PC-3 (cell line): ENCODE measurements around the gene WWC1. TPM values are rescaled to one million over a fixed set of nuclear protein-coding genes. Genes with fewer than 3 reads are reported as not detected.

Experiments used
- ATAC-seq: fragments of 200-7000 bp; cut with Tn5 transposase; 2 replicates; pipeline ENCODE4 v1.9.1; 2020; ENCODE audit warnings: mild to moderate bottlenecking, moderate library complexity
- Bru-seq: library from RNA; stranded (reverse); fragments of 400-500 nt; gene quantifications from one replicate; lab custom pipeline; 2021; lab: Mats Ljungman, UMichigan
- BruChase-seq, 2 experiments: library from RNA; stranded (reverse); fragments of 400-500 nt; gene quantifications; one replicate each; lab custom pipeline; 2021; lab: Mats Ljungman, UMichigan
- BruUV-seq: library from RNA; stranded (reverse); fragments of 400-500 nt; replicated peaks from 2 replicates; lab custom pipeline; 2021; lab: Mats Ljungman, UMichigan
- CTCF ChIA-PET: fragments of 300-600 bp; sonication (Branson Sonifier 250); formaldehyde crosslinking; loops from one replicate; lab custom pipeline; 2022; ENCODE audit warnings: antibody characterized with exemption; lab: Charles Lee
- POLR2A ChIA-PET: fragments of 300-600 bp; sonication (Branson Sonifier 250); formaldehyde crosslinking; loops from one replicate; lab custom pipeline; 2022; ENCODE audit warnings: antibody characterized with exemption; ENCODE audit not compliant: unreplicated experiment; lab: Charles Lee
- DNase-seq: peaks from one replicate; pipeline ENCODE4 v3.0.0-alpha.2; 2015
- H2AFZ ChIP-seq: fragments of 300-600 bp; sonication (generic); 2 replicates; pipeline ENCODE4 v1.6.0; 2016; ENCODE audit warnings: antibody characterized with exemption, low read length
- H3F3A ChIP-seq: fragments of 300-600 bp; sonication (generic); one replicate; pipeline ENCODE4 v1.6.0; 2017; ENCODE audit warnings: antibody characterized with exemption, low read length, control low read depth, mild to moderate bottlenecking; ENCODE audit not compliant: unreplicated experiment
- H3K27ac ChIP-seq: fragments of 300-600 bp; sonication (generic); 2 replicates; pipeline ENCODE4 v1.5.1; 2016; ENCODE audit warnings: mild to moderate bottlenecking, low read length
- H3K27me3 ChIP-seq: fragments of 300-600 bp; sonication (generic); 2 replicates; pipeline ENCODE4 v1.6.1; 2016; ENCODE audit warnings: low read length, mixed read lengths
- H3K36me3 ChIP-seq: fragments of 300-600 bp; sonication (generic); 2 replicates; pipeline ENCODE4 v1.6.1; 2016; ENCODE audit warnings: low read depth, mixed run types, low read length, mixed read lengths
- H3K4me1 ChIP-seq: fragments of 300-600 bp; sonication (generic); 2 replicates; pipeline ENCODE4 v1.5.1; 2016; ENCODE audit warnings: low read length; ENCODE audit not compliant: insufficient read depth
- H3K4me2 ChIP-seq: fragments of 300-600 bp; sonication (generic); 2 replicates; pipeline ENCODE4 v1.6.0; 2016; ENCODE audit warnings: low read length
- H3K4me3 ChIP-seq: fragments of 300-600 bp; sonication (generic); 2 replicates; pipeline ENCODE4 v1.5.1; 2016; ENCODE audit warnings: mild to moderate bottlenecking, low read length, mixed read lengths
- H3K79me2 ChIP-seq: fragments of 300-600 bp; sonication (generic); 2 replicates; pipeline ENCODE4 v1.6.1; 2017; ENCODE audit warnings: low read length, mixed read lengths
- H3K9ac ChIP-seq: fragments of 300-600 bp; sonication (generic); 2 replicates; pipeline ENCODE4 v1.6.0; 2016; ENCODE audit warnings: mild to moderate bottlenecking, low read length
- H3K9me2 ChIP-seq: fragments of 300-600 bp; sonication (generic); replicated peaks from 2 replicates; pipeline ENCODE4 v1.6.1; 2016; ENCODE audit warnings: mixed run types, low read length, mixed read lengths
- H3K9me3 ChIP-seq: fragments of 300-600 bp; sonication (generic); 2 replicates; pipeline ENCODE4 v1.6.1; 2016; ENCODE audit warnings: low read length, mixed read lengths
- H4K20me1 ChIP-seq: fragments of 300-600 bp; sonication (generic); 2 replicates; pipeline ENCODE4 v1.6.1; 2016; ENCODE audit warnings: low read length, mixed read lengths
- EZH2 ChIP-seq: fragments of 300-600 bp; sonication (generic); IDR thresholded peaks from one replicate; pipeline ENCODE4 v1.6.1; 2017; ENCODE audit warnings: antibody characterized with exemption, mild to moderate bottlenecking, low read length; ENCODE audit not compliant: unreplicated experiment
- EZH2phosphoT487 ChIP-seq: fragments of 300-600 bp; sonication (generic); IDR thresholded peaks from 2 replicates; pipeline ENCODE4 v1.6.1; 2018; ENCODE audit warnings: mild to moderate bottlenecking, antibody characterized with exemption, low read length, borderline replicate concordance
- intact Hi-C: fragments of 100-400 bp; cut with micrococcal nuclease; formaldehyde crosslinking; loops from 2 replicates; pipeline ENCODE4 v1.9.0; 2023
- long read RNA-seq: library from polyadenylated mRNA; unstranded; transcript quantifications from one replicate; pipeline ENCODE4 v2.0.0, GENCODE V29; 2021; ENCODE audit not compliant: unreplicated experiment
- total RNA-seq: library from RNA; depleted of rRNA; stranded (reverse); fragments of >200 nt; gene quantifications from 2 replicates; pipeline ENCODE4 v1.2.3, GENCODE V29; 2014; rRNA removed
- TF ChIP-seq, protein P1 (sequence below): fragments of 300-600 bp; sonication (generic); conservative IDR thresholded peaks from 2 replicates; pipeline ENCODE4 v1.5.1; 2017; ENCODE audit warnings: antibody characterized with exemption, low read depth, mild to moderate bottlenecking, low read length

Gene WWC1
- 31.8 and 44.2 TPM in 2 replicates for total RNA-seq
- Bru-seq, nascent RNA, result percentile 73 among the genes with signal in this experiment
- percentile 67 among the genes with signal in this experiment for BruChase-seq, experiment 1, labeled RNA remaining after a 6-hour chase
- percentile 58 among the genes with signal in this experiment for BruChase-seq, experiment 2, labeled RNA remaining after a 2-hour chase
- long read RNA-seq, full-length matches to known transcripts, result 16 of 58 reads
- long read RNA-seq, partial matches to known transcripts, result 17 of 58 reads
- long read RNA-seq, other reads (novel, unspliced or antisense), result 25 of 58 reads

DNA sequence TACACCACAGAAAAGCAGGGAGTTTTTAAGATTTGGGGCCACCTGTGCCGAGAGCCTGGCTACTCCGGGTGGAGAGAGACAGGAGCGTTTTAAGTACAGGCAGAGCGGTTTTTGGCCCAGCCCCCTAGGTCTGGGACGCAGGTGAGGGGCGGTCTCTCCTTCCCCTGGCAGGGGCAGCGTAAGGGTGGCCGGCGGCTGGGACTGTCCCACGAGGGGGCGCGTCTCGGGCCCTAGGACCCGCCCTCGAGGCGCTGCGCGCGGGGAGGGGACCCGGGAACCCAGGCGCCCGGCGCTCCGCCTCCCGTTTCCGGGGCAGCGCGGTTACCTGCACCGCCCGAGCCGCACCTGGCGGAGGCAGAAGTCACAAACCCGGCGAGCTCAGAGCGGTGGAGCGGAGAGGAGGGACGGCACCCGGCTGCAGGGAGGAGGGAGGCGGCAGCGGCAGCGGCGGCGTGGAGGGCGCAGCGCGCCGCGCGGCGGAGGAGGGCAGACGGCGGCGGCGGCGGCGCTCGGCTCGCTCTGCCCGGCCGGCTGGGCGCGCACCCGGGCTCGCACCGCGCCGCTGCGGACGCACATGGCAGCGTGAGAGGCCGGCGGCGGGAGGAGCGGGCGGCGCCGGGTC, at the start of gene WWC1:
Gene WWC1 (plus strand): TSS at position 304 of the 622 bp plus-strand sequence. CDS start 508 bp downstream, outside the sequence.
- H3K27me3 ChIP-seq, result no peaks in the 10 kb centered on the region
- intact Hi-C loops, result loop anchor here (5.0 kb wide), 2 partner anchors 56 to 121 kb away; no protein-coding TSS in a partner anchor
- peaks cover under 1% of the 10 kb centered on the region; the same call in 1 of the 2 replicates for H3K36me3 ChIP-seq
- peaks cover 53% of the 10 kb centered on the region for H3K79me2 ChIP-seq
- BruUV-seq, result no TSS peak
- H4K20me1 ChIP-seq, result peaks cover 29% of the 10 kb centered on the region
- peak; percentile 68 for ATAC-seq
- peak within 1 kb of the TSS; percentile 98 for H3K4me2 ChIP-seq
- peak within 1 kb of the TSS; percentile 64 for H3K9ac ChIP-seq
- DNase-seq, result peak; percentile 91
- peaks cover 63% of the 10 kb centered on the region for H3K4me1 ChIP-seq
- TF ChIP-seq EZH2phosphoT487, result no peak
- TF ChIP-seq, protein P1, sequence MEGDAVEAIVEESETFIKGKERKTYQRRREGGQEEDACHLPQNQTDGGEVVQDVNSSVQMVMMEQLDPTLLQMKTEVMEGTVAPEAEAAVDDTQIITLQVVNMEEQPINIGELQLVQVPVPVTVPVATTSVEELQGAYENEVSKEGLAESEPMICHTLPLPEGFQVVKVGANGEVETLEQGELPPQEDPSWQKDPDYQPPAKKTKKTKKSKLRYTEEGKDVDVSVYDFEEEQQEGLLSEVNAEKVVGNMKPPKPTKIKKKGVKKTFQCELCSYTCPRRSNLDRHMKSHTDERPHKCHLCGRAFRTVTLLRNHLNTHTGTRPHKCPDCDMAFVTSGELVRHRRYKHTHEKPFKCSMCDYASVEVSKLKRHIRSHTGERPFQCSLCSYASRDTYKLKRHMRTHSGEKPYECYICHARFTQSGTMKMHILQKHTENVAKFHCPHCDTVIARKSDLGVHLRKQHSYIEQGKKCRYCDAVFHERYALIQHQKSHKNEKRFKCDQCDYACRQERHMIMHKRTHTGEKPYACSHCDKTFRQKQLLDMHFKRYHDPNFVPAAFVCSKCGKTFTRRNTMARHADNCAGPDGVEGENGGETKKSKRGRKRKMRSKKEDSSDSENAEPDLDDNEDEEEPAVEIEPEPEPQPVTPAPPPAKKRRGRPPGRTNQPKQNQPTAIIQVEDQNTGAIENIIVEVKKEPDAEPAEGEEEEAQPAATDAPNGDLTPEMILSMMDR, result 0 out of 2 replicates have a peak, but pooled peaks have one; percentile 25
- H3F3A ChIP-seq, result no peaks in the 10 kb centered on the region
- no peaks in the 10 kb centered on the region for H3K9me2 ChIP-seq
- CTCF ChIA-PET, result no interaction called here
- H3K9me3 ChIP-seq, result no peaks in the 10 kb centered on the region
- peak within 1 kb of the TSS; percentile 85 for H3K4me3 ChIP-seq
- H3K27ac ChIP-seq, result 0 out of 2 replicates have a peak within 1 kb of the TSS, but pooled peaks have one; percentile 8
- H2AFZ ChIP-seq, result peak within 1 kb of the TSS; percentile 77
- POLR2A ChIA-PET, result interaction anchor here (1.4 kb wide), 1 partner anchor 34 kb away, joined by 8 read pairs; no protein-coding TSS in a partner anchor

DNA sequence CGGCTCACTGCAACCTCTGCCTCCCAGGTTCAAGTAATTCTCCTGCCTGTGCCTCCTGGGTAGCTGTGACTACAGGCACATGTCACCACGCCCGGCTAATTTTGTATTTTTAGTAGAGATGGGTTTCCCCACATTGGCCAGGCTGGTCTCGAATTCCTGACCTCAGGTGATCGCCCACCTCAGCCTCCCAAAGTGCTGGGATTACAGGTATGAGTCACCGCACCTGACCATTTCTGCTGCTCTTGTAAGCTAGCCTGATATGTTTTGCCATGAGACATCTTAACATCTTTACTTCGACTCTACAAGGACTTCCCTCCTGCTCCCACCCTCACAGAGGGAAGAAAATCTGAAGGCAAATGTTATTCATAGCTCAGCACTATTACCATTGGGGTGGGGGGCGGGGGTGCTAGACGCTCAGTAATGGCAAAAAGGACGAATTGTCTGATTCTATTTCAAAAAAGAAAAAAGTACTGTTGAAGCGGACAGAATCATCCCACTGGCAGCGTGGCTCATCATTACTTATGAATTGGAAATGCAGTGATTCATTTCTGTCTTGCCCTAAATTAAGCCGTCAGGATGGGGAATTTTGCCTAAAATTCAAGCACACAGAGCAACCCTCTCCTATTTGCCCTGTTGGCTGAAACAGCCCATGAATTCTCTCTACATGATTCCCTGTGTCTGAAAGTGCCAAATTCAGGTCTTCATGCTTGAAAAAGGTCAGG, 46.4 kb upstream of the WWC1 start:
- H2AFZ ChIP-seq, result no peak overlapping the region
- no peaks in the 10 kb centered on the region for H4K20me1 ChIP-seq
- TF ChIP-seq, protein P1, result no peak
- no peak for TF ChIP-seq EZH2
- no peak for TF ChIP-seq EZH2phosphoT487
- H3K27me3 ChIP-seq, result no peaks in the 10 kb centered on the region
- ChIA-PET POLR2A (no interaction called here), CTCF (no interaction called here)
- H3K9me3 ChIP-seq, result no peaks in the 10 kb centered on the region
- DNase-seq (no peak), ATAC-seq (no peak)
- H3K4me2 ChIP-seq, result no peak overlapping the region
- intact Hi-C loops, result no loop called here
- no peak overlapping the region for H3K4me3 ChIP-seq
- no peaks in the 10 kb centered on the region for H3F3A ChIP-seq
- no peak overlapping the region for H3K27ac ChIP-seq
- no TSS peak for BruUV-seq
- no peaks in the 10 kb centered on the region for H3K36me3 ChIP-seq
- no peaks in the 10 kb centered on the region for H3K9me2 ChIP-seq
- H3K9ac ChIP-seq, result no peak overlapping the region
- no peaks in the 10 kb centered on the region for H3K4me1 ChIP-seq
- no peaks in the 10 kb centered on the region for H3K79me2 ChIP-seq
